ENCODE data around the gene ZP1.

The ZP1 gene

GRCh38 chr11:60862171-60862570, 5.2 kb upstream of the ZP1 start:
- H4K20me1 ChIP-seq (ENCODE audit: control insufficient read depth, insufficient read depth, low read depth, low read length), result no peaks in the 10 kb centered on the region
- H3K9me2 ChIP-seq (replicated peaks; ENCODE audit: control insufficient read depth, low read length), result no peaks in the 10 kb centered on the region
- peaks cover 11% of the 10 kb centered on the region for H3K4me1 ChIP-seq (ENCODE audit: control insufficient read depth, low read length)
- H3K4me2 ChIP-seq (ENCODE audit: low read length), result no peak overlapping the region
- no peak overlapping the region for H3K27ac ChIP-seq (ENCODE audit: low read depth, low read length)
- no peaks in the 10 kb centered on the region for H3K79me2 ChIP-seq (ENCODE audit: control insufficient read depth, low read length)
- H3K36me3 ChIP-seq (ENCODE audit: control insufficient read depth, low read length), result no peaks in the 10 kb centered on the region
- no peak overlapping the region for H3K4me3 ChIP-seq (ENCODE audit: low read length)
- H3K9me3 ChIP-seq (ENCODE audit: control insufficient read depth, insufficient read depth, low read length), result no peaks in the 10 kb centered on the region
- H3F3A ChIP-seq (ENCODE audit: control insufficient read depth, insufficient read depth), result no peaks in the 10 kb centered on the region
- TF ChIP-seq EZH2phosphoT487 (IDR thresholded peaks at IDR 0.05; ENCODE audit: borderline replicate concordance, low read length), result no peak
- no peak for TF ChIP-seq CTCF (IDR thresholded peaks at IDR 0.05; ENCODE audit: low read depth, low read length, poor library complexity, severe bottlenecking)
- H3K27me3 ChIP-seq (ENCODE audit: control insufficient read depth, low read length), result no peaks in the 10 kb centered on the region; the same call in 1 of the 2 replicates

GRCh38 chr11:60863550-60864521, 3.5 kb upstream of the ZP1 start:
- Histone ChIP-seq H3K4me3 (ENCODE audit: low read length) (no peak overlapping the region), H3K9me2 (replicated peaks; ENCODE audit: control insufficient read depth, low read length) (no peaks in the 10 kb centered on the region), H3K79me2 (ENCODE audit: control insufficient read depth, low read length) (no peaks in the 10 kb centered on the region), H3K9me3 (ENCODE audit: control insufficient read depth, insufficient read depth, low read length) (no peaks in the 10 kb centered on the region), H4K20me1 (ENCODE audit: control insufficient read depth, insufficient read depth, low read depth, low read length) (no peaks in the 10 kb centered on the region), H3K4me2 (ENCODE audit: low read length) (no peak overlapping the region), H3K4me1 (ENCODE audit: control insufficient read depth, low read length) (peaks cover 4% of the 10 kb centered on the region), H3K27ac (ENCODE audit: low read depth, low read length) (no peak overlapping the region), H3K36me3 (ENCODE audit: control insufficient read depth, low read length) (no peaks in the 10 kb centered on the region), H3K27me3 (ENCODE audit: control insufficient read depth, low read length) (no peaks in the 10 kb centered on the region; the same call in 1 of the 2 replicates), H3F3A (ENCODE audit: control insufficient read depth, insufficient read depth) (no peaks in the 10 kb centered on the region)
- TF ChIP-seq CTCF (IDR thresholded peaks at IDR 0.05; ENCODE audit: low read depth, low read length, poor library complexity, severe bottlenecking) (no peak), EZH2phosphoT487 (IDR thresholded peaks at IDR 0.05; ENCODE audit: borderline replicate concordance, low read length) (no peak)

- H3K9me2 ChIP-seq (replicated peaks; ENCODE audit: control insufficient read depth, low read length), result no peaks in the 10 kb centered on the region
- H3K27ac ChIP-seq (ENCODE audit: low read depth, low read length), result no peak overlapping the region
- TF ChIP-seq EZH2phosphoT487 (IDR thresholded peaks at IDR 0.05; ENCODE audit: borderline replicate concordance, low read length) (no peak), CTCF (IDR thresholded peaks at IDR 0.05; ENCODE audit: low read depth, low read length, poor library complexity, severe bottlenecking) (no peak)
- H3K79me2 ChIP-seq (ENCODE audit: control insufficient read depth, low read length), result no peaks in the 10 kb centered on the region
- H3K4me2 ChIP-seq (ENCODE audit: low read length), result no peak overlapping the region
- no peaks in the 10 kb centered on the region for H3K9me3 ChIP-seq (ENCODE audit: control insufficient read depth, insufficient read depth, low read length)
- no peak overlapping the region for H3K4me3 ChIP-seq (ENCODE audit: low read length)
- no peaks in the 10 kb centered on the region for H4K20me1 ChIP-seq (ENCODE audit: control insufficient read depth, insufficient read depth, low read depth, low read length)
- no peaks in the 10 kb centered on the region for H3K4me1 ChIP-seq (ENCODE audit: control insufficient read depth, low read length)
- no peaks in the 10 kb centered on the region for H3K36me3 ChIP-seq (ENCODE audit: control insufficient read depth, low read length)
- no peaks in the 10 kb centered on the region for H3F3A ChIP-seq (ENCODE audit: control insufficient read depth, insufficient read depth)
- H3K27me3 ChIP-seq (ENCODE audit: control insufficient read depth, low read length), result no peaks in the 10 kb centered on the region; the same call in 1 of the 2 replicates
These were observed 2.4 kb upstream of the ZP1 start for GRCh38 chr11:60864856-60865513.

Data from DOHH2 (cell line).